Lung (tissue), 16 donors: ENCODE data around the gene GARNL3. TPM values are rescaled to one million over a fixed set of nuclear protein-coding genes. Genes with fewer than 3 reads are reported as not detected.
A peak's percentile ranks its signal among the peaks of the same experiment; 100 is the strongest.

Experiments
- ATAC-seq: fragments of 200-7000 bp; cut with Tn5 transposase; one replicate; pipeline ENCODE4 v1.9.1; 2020; ENCODE audit warnings: moderate number of reproducible peaks; ENCODE audit not compliant: insufficient read depth, low FRiP score
- DNase-seq, 3 donors: peaks; one replicate each; pipeline ENCODE4 v3.0.0-alpha.2; 2013 to 2017
- H3K27ac ChIP-seq, 2 donors: one replicate each; pipeline ENCODE4 v1.5.1; 2013; ENCODE audit warnings: mild to moderate bottlenecking in 2 of 2, moderate library complexity in 2 of 2, control low read depth in 1 of 2, inconsistent platforms in 1 of 2, low read depth in 1 of 2, low read length in 1 of 2
- H3K27me3 ChIP-seq, 3 donors: one replicate each; pipeline ENCODE4 v1.5.1; 2013; ENCODE audit warnings: low read length in 2 of 3; ENCODE audit not compliant: control insufficient read depth in 3 of 3, insufficient read depth in 3 of 3
- H3K36me3 ChIP-seq, 4 donors: one replicate each; pipeline ENCODE4 v1.5.1; 2013; ENCODE audit warnings: low read length in 4 of 4, mild to moderate bottlenecking in 1 of 4, moderate library complexity in 1 of 4; ENCODE audit not compliant: control insufficient read depth in 4 of 4, insufficient read depth in 4 of 4
- H3K4me1 ChIP-seq, 5 donors: one replicate each; pipeline ENCODE4 v1.5.1; 2013; ENCODE audit warnings: low read length in 5 of 5, mild to moderate bottlenecking in 2 of 5, moderate library complexity in 1 of 5; ENCODE audit not compliant: control insufficient read depth in 5 of 5, insufficient read depth in 5 of 5
- H3K4me3 ChIP-seq: one replicate; pipeline ENCODE4 v1.5.1; 2013; ENCODE audit warnings: mild to moderate bottlenecking, control low read depth, moderate library complexity
- H3K9ac ChIP-seq, 2 donors: one replicate each; pipeline ENCODE4 v1.5.1; 2013; ENCODE audit warnings: low read length in 2 of 2, control low read depth in 1 of 2; ENCODE audit not compliant: insufficient read depth in 1 of 2
- H3K9me3 ChIP-seq, 4 donors: one replicate each; pipeline ENCODE4 v1.5.1; 2013; ENCODE audit warnings: low read length in 3 of 4, mild to moderate bottlenecking in 1 of 4, moderate library complexity in 1 of 4; ENCODE audit not compliant: control insufficient read depth in 4 of 4, insufficient read depth in 3 of 4
- CTCF ChIP-seq: IDR thresholded peaks from 2 replicates; pipeline ENCODE4 v1.5.1; 2012; ENCODE audit warnings: mild to moderate bottlenecking; ENCODE audit errors: control extremely low read depth, extremely low read depth
- WGBS, 2 donors: extraction: QIAGEN DNeasy Blood & Tissue Kit; methylation state at CpG; one replicate each; pipeline ENCODE4 v1.1.7; 2013; 5-methylcytosine and 5-hydroxymethylcytosine counted together
- long read RNA-seq, 5 donors: transcript quantifications; one replicate each; lab custom pipeline, GENCODE V29; 2026
- polyA plus RNA-seq, 2 donors: library from polyadenylated mRNA; stranded (reverse); fragments of 200-250 nt; gene quantifications; one replicate each; pipeline ENCODE4 v1.2.1, GENCODE V29; 2013
- total RNA-seq, 2 donors: library from RNA; depleted of rRNA in 1 of 2; stranded (reverse); fragments of >200 nt in 1 of 2; gene quantifications; one replicate each; pipeline ENCODE4 v1.2.1, GENCODE V29; 2014 to 2021
- donor health status: control.
- donor health status: control.
- donor health status: Bipolar disorder and iron deficiency.
- donor health status: healthy.
- donor health status: DM: yes; HTN: yes; CAD: no.

The GARNL3 gene
- total RNA-seq (10 to 100 TPM in 1 of 2 donors, 1 to 10 TPM in 1; 6.9 to 31.1 TPM), polyA plus RNA-seq (1 to 10 TPM; 1.5 to 1.8 TPM)
- long read RNA-seq, donor 1, partial matches to known transcripts = 0 of 1 reads
- long read RNA-seq, donor 1, other reads (novel, unspliced or antisense) = 0 of 1 reads
- long read RNA-seq, donor 2, full-length matches to known transcripts = 1 of 1 reads
- long read RNA-seq, donor 2, partial matches to known transcripts = 0 of 1 reads
- long read RNA-seq, donor 2, other reads (novel, unspliced or antisense) = 0 of 1 reads
- long read RNA-seq, donor 3, partial matches to known transcripts = 0 of 1 reads
- long read RNA-seq, donor 3, other reads (novel, unspliced or antisense) = 0 of 1 reads
- long read RNA-seq, donor 4, partial matches to known transcripts = 0 of 3 reads
- long read RNA-seq, donor 4, other reads (novel, unspliced or antisense) = 0 of 3 reads
- long read RNA-seq, donor 5, partial matches to known transcripts = 7,542 of 7,843 reads
- long read RNA-seq, donor 5, other reads (novel, unspliced or antisense) = 299 of 7,843 reads

GRCh38 chr9:127264462-127265219 lies at the start of gene GARNL3:
GARNL3 (plus strand) TSS chr9:127264774; CDS start chr9:127264878, 104 bp downstream.
- peak; percentile 20 to 58 (median 47) for DNase-seq
- Histone ChIP-seq H3K9ac (peak within 1 kb of the TSS in 1 of 2 donors; percentile 57), H3K36me3 (peaks cover 0 to 2% (median 0%) of the 10 kb centered on the region in 4 donors), H3K27me3 (no peaks in the 10 kb centered on the region), H3K9me3 (no peaks in the 10 kb centered on the region), H3K4me3 (no peak within 1 kb of the TSS), H3K27ac (peak within 1 kb of the TSS in 1 of 2 donors; percentile 69), H3K4me1 (peaks cover 0 to 29% (median 10%) of the 10 kb centered on the region in 5 donors)
- TF ChIP-seq CTCF = no peak
- WGBS, 2 donors = 68 to 77% methylated on average over 8 of the region's 8 CpGs
- no peak for ATAC-seq

GRCh38 chr9:127215268-127216209 lies 49.0 kb upstream of the GARNL3 start:
- no peak for DNase-seq
- Histone ChIP-seq H3K27me3 (no peaks in the 10 kb centered on the region), H3K4me3 (no peak overlapping the region), H3K9ac (no peak overlapping the region), H3K4me1 (peaks cover 0 to 14% (median 4%) of the 10 kb centered on the region in 5 donors), H3K9me3 (no peaks in the 10 kb centered on the region), H3K36me3 (peaks cover 0 to 2% (median 0%) of the 10 kb centered on the region in 4 donors), H3K27ac (no peak overlapping the region)
- no peak for ATAC-seq
- no peak for TF ChIP-seq CTCF
- WGBS, 2 donors = 91 to 97% methylated on average over 14 of the region's 14 CpGs

- no peak overlapping the region for H3K4me3 ChIP-seq
- 92 to 96% methylated on average over 7 of the region's 7 CpGs for WGBS, 2 donors
- TF ChIP-seq CTCF = no peak
- no peak overlapping the region for H3K27ac ChIP-seq
- H3K9ac ChIP-seq = no peak overlapping the region
- DNase-seq = no peak
- H3K36me3 ChIP-seq = peaks cover 0 to 2% (median 0%) of the 10 kb centered on the region in 4 donors
- no peak for ATAC-seq
- no peaks in the 10 kb centered on the region for H3K9me3 ChIP-seq
- no peaks in the 10 kb centered on the region for H3K27me3 ChIP-seq
- peaks cover 0 to 14% (median 4%) of the 10 kb centered on the region in 5 donors for H3K4me1 ChIP-seq
These were observed 48.2 kb upstream of the GARNL3 start for GRCh38 chr9:127216210-127216887.
